ENCODE measurements around the gene CIART. TPM values are rescaled to one million over a fixed set of nuclear protein-coding genes. Genes with fewer than 3 reads are reported as not detected.
"Not testable (repeated sequence)": the region's sequence is repeated elsewhere in the genome, so short reads cannot be mapped to it uniquely, and the experiment has no call there.

Gene CIART
- total and polyA plus RNA-seq, 2 experiments from 2014 or later, result 1.8 to 7.1 TPM

GRCh38 chr1:150302338-150302737 is 20.0 kb downstream of the CIART start:
- Histone ChIP-seq H4K20me1 (ENCODE audit: insufficient read depth, poor library complexity, severe bottlenecking) (no peaks in the 10 kb centered on the region), H3K4me1 (ENCODE audit: insufficient read depth) (no peaks in the 10 kb centered on the region), H3K27ac (no peak overlapping the region), H3K79me2 (no peaks in the 10 kb centered on the region), H3K4me3 (no peak overlapping the region), H3K36me3 (replicated peaks; ENCODE audit: insufficient read depth, low read depth) (no peaks in the 10 kb centered on the region), H3K27me3 (no peaks in the 10 kb centered on the region), H3K9me2 (replicated peaks; ENCODE audit: insufficient read depth) (no peaks in the 10 kb centered on the region), H3K9me3 (ENCODE audit: low read depth) (no peaks in the 10 kb centered on the region), H3K4me2 (no peak overlapping the region), H2AFZ (no peak overlapping the region)
- no peak for TF ChIP-seq EZH2 (IDR thresholded peaks at IDR 0.05; ENCODE audit: borderline replicate concordance)
- no peak for TF ChIP-seq EZH2phosphoT487 (IDR thresholded peaks at IDR 0.05; ENCODE audit: low read depth, severe bottlenecking, unreplicated experiment)
- no peak for TF ChIP-seq CTCF (IDR thresholded peaks at IDR 0.05; ENCODE audit: poor library complexity)
- 85% methylated on average over 6 of the region's 6 CpGs for WGBS (ENCODE audit: low lambda C conversion rate, missing lambda C conversion rate)
- DNase-seq (ENCODE audit: low spot score), result no peak

GRCh38 chr1:150302902-150303301 is 20.5 kb downstream of the CIART start:
- Histone ChIP-seq H3K4me1 (ENCODE audit: insufficient read depth) (no peaks in the 10 kb centered on the region), H3K9me2 (replicated peaks; ENCODE audit: insufficient read depth) (no peaks in the 10 kb centered on the region), H3K4me2 (no peak overlapping the region), H3K36me3 (replicated peaks; ENCODE audit: insufficient read depth, low read depth) (no peaks in the 10 kb centered on the region), H2AFZ (no peak overlapping the region), H3K79me2 (no peaks in the 10 kb centered on the region), H3K27ac (no peak overlapping the region), H3K27me3 (no peaks in the 10 kb centered on the region), H3K9me3 (ENCODE audit: low read depth) (no peaks in the 10 kb centered on the region), H3K4me3 (no peak overlapping the region), H4K20me1 (ENCODE audit: insufficient read depth, poor library complexity, severe bottlenecking) (no peaks in the 10 kb centered on the region)
- TF ChIP-seq EZH2 (IDR thresholded peaks at IDR 0.05; ENCODE audit: borderline replicate concordance) (no peak), CTCF (IDR thresholded peaks at IDR 0.05; ENCODE audit: poor library complexity) (no peak), EZH2phosphoT487 (IDR thresholded peaks at IDR 0.05; ENCODE audit: low read depth, severe bottlenecking, unreplicated experiment) (no peak)
- WGBS (ENCODE audit: low lambda C conversion rate, missing lambda C conversion rate), result 79% methylated on average over 2 of the region's 2 CpGs
- DNase-seq (ENCODE audit: low spot score), result no peak

- DNase-seq (ENCODE audit: low spot score); H3K79me2 ChIP-seq; H3K4me3 ChIP-seq; H3K9me2 ChIP-seq (replicated peaks; ENCODE audit: insufficient read depth); H3K9me3 ChIP-seq (ENCODE audit: low read depth); H3K27ac ChIP-seq; H2AFZ ChIP-seq; H4K20me1 ChIP-seq (ENCODE audit: insufficient read depth, poor library complexity, severe bottlenecking); H3K36me3 ChIP-seq (replicated peaks; ENCODE audit: insufficient read depth, low read depth); H3K4me2 ChIP-seq; H3K4me1 ChIP-seq (ENCODE audit: insufficient read depth); H3K27me3 ChIP-seq: not testable (repeated sequence)
- 99% methylated on average over 9 of the region's 9 CpGs for WGBS (ENCODE audit: low lambda C conversion rate, missing lambda C conversion rate)
These were observed 26.2 kb downstream of the CIART start for GRCh38 chr1:150308585-150308984.

- Histone ChIP-seq H2AFZ (no peak overlapping the region), H3K36me3 (replicated peaks; ENCODE audit: insufficient read depth, low read depth) (no peaks in the 10 kb centered on the region), H3K79me2 (no peaks in the 10 kb centered on the region), H3K27me3 (no peaks in the 10 kb centered on the region), H4K20me1 (ENCODE audit: insufficient read depth, poor library complexity, severe bottlenecking) (no peaks in the 10 kb centered on the region), H3K4me3 (no peak overlapping the region), H3K27ac (no peak overlapping the region), H3K9me3 (ENCODE audit: low read depth) (no peaks in the 10 kb centered on the region), H3K9me2 (replicated peaks; ENCODE audit: insufficient read depth) (no peaks in the 10 kb centered on the region), H3K4me2 (no peak overlapping the region), H3K4me1 (ENCODE audit: insufficient read depth) (no peaks in the 10 kb centered on the region)
- 87% methylated on average over 10 of the region's 10 CpGs for WGBS (ENCODE audit: low lambda C conversion rate, missing lambda C conversion rate)
- no peak for DNase-seq (ENCODE audit: low spot score)
- TF ChIP-seq EZH2phosphoT487 (IDR thresholded peaks at IDR 0.05; ENCODE audit: low read depth, severe bottlenecking, unreplicated experiment) (no peak), CTCF (IDR thresholded peaks at IDR 0.05; ENCODE audit: poor library complexity) (no peak), EZH2 (IDR thresholded peaks at IDR 0.05; ENCODE audit: borderline replicate concordance) (no peak)
These were observed 27.6 kb downstream of the CIART start for GRCh38 chr1:150309758-150310508.

Data from hepatocyte (in vitro differentiated cells).